OCI-LY3 (cell line): ENCODE measurements around the gene SPRYD4.

Source experiments
- EZH2phosphoT487 ChIP-seq: fragments of 200-600 bp; shearing (Covaris generic); IDR thresholded peaks from 2 replicates; pipeline ENCODE4 v1.6.1; 2018; ENCODE audit warnings: antibody characterized with exemption, mixed run types, low read depth
- TF ChIP-seq, protein P1 (sequence below): fragments of 200-600, 300-600 bp; sonication (generic); IDR thresholded peaks from 2 replicates; pipeline ENCODE4 v1.5.1; 2014; ENCODE audit warnings: antibody characterized with exemption, low read length, low read depth

DNA sequence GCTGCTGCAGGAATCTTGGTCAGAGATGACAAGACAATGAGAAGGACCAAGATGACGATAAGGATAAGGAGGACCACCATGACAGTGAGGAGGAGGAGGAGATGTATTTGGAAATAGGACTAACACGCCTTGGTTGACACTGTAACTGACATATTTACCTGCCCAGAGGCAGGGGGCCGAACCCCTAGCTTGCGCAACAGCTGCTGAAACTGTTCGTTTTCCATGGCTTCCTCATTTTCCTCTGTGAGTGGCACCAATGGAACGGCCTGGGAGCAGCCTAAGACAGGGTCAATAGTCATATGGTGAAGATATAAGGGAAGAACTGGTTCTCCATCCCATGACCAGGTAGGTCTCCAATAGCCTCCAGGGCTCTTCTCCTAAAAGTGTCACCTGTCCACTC is 48.0 kb upstream of the SPRYD4 start:
- TF ChIP-seq, protein P1, sequence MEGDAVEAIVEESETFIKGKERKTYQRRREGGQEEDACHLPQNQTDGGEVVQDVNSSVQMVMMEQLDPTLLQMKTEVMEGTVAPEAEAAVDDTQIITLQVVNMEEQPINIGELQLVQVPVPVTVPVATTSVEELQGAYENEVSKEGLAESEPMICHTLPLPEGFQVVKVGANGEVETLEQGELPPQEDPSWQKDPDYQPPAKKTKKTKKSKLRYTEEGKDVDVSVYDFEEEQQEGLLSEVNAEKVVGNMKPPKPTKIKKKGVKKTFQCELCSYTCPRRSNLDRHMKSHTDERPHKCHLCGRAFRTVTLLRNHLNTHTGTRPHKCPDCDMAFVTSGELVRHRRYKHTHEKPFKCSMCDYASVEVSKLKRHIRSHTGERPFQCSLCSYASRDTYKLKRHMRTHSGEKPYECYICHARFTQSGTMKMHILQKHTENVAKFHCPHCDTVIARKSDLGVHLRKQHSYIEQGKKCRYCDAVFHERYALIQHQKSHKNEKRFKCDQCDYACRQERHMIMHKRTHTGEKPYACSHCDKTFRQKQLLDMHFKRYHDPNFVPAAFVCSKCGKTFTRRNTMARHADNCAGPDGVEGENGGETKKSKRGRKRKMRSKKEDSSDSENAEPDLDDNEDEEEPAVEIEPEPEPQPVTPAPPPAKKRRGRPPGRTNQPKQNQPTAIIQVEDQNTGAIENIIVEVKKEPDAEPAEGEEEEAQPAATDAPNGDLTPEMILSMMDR = no peak
- no peak for TF ChIP-seq EZH2phosphoT487
